HG03135 (cell line): ENCODE data around the gene LGMN.

Source experiments
- ATAC-seq: cut with Tn5 transposase; IDR thresholded peaks from one replicate; pipeline ENCODE4 v1.9.1; 2021; ENCODE audit warnings: mild to moderate bottlenecking, moderate library complexity; ENCODE audit not compliant: unreplicated experiment

Gene LGMN

DNA sequence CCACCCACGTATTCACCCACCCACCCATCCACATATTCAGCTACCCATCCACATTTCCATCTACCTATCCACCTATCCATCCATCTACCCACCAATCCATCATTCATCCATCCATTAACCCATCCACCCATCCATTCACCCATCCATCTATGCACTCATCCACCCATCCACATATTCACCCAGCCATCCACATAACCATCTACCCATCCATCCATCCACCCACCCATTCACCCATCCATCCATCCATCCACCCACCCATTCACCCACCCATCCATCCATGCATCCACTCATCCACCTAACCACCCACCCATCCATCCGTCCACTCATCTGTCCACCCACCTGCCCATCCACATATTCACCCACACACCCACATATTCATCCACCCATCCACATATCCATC, 70.5 kb downstream of the LGMN start:
- ATAC-seq = no peak

DNA sequence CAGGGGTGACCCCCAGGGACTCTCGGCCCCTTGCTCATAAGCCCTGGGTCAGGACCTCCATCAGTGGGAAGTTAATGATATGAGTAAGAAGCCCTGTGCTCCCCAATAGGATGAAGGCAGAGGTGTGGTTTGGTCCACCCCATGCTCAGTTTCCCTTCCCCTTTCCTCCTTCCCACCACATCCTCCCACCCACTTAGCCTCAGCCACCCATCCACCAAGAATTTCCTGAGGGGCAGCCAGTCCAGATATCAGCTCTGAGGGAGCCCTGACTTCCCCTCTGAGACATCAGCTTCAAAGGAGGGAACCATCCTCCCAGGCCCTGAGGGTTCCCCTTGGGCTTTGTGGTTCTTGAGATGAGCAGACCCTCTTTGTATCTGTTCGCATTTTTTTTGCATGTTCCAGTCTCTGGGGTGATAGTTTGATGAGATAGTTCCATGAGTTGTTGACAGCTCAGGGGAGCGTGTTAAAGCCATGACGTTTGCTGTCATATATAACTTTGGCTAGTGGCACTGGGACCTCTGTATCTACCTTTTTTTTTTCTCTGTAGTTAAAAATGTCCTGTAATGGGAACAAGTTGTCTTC, 71.2 kb downstream of the LGMN start:
- peak; percentile 80 for ATAC-seq

DNA sequence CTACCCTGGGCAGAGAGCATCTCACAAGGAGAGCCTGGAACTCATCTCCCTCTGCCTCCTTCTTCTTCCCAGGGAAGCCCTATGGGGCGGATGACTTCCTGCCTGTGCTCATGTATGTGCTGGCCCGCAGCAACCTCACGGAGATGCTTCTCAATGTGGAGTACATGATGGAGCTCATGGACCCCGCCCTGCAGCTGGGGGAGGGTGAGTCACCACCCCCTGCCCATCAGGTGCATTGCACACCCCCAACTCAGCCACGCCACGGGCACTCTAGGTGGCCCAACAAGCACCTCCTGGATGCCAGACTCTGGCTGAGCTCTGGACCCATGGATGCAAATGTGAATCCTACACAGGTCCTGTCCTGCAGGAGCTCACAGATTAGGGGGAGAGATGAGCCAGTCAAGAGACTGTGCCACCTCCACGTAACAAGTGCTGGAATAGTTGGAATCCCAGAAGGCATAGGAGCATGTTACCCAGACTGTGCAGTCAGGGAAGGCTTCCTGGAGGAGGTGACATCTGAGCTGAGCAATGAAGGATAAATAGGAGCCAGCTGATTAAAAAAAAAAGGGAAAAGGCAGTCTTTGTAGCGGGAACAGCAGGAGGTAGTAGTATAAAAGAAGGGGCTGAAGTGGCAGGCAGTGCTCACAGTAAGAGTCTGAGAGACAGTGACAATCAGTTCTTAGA, 71.9 kb downstream of the LGMN start:
- no peak for ATAC-seq

DNA sequence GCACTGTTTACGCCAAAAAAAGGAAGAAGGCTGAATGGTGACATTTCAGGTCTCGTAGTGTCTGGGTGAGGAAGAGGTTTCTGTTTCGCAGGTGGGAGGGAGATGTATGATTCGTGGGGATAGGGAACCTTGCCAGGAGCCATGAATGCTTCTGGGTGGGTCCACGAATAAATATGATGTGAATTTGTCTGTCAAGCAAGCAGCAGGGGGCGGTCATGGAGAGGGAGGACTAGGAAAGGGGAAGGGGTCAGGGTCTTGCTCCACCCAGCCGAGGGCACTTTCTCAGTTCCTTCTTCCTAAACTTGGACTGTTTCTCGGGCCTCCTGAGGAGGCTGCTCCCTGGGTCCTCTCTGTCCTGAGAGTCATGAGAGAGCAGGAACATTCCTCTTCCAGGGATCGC, 72.5 kb downstream of the LGMN start:
- ATAC-seq = no peak

DNA sequence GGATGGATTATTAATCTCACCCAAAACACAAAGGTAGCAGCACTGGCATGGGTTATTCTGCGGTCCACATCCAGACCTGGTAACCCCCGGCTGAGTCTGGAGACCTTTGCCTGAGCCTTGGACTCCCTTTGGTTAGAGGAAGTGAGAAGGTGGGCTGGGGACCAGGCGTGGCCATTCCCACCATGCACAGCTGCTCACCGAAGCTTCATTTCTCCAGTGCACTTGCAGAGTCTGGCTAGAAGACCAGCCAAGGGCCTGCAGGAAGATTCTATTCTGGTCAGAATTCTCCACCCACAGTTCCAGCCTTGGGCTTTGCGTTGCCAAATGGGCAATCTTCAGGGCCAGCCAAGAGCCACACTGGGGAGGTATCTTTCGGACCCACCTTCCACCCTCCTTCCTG, 73.0 kb downstream of the LGMN start:
- ATAC-seq = no peak

DNA sequence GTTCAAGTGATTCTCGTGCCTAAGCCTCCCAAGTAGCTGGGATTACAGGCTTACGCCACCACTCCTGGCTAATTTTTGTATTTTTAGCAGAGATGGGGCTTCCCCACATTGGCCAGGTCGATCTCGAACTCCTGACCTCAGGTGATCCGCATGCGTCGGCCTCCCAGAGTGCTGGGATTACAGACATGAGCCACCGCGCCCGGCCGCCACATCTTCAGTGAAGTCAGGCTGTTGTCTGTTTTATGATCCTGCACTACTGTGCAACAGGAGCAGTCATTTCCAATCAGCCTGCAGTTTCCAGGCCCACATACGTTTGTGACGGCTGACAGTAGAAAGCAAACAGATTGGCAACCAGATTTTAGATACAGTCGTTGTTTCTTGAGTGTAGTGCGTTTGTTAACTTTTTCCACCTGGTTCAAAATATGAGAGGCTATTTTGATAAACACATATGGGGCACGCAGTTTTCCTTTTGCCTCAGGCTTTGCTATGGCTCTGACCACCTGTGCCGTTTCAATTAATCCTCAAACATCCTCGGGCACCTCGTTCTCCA, 74.8 kb downstream of the LGMN start:
- no peak for ATAC-seq

DNA sequence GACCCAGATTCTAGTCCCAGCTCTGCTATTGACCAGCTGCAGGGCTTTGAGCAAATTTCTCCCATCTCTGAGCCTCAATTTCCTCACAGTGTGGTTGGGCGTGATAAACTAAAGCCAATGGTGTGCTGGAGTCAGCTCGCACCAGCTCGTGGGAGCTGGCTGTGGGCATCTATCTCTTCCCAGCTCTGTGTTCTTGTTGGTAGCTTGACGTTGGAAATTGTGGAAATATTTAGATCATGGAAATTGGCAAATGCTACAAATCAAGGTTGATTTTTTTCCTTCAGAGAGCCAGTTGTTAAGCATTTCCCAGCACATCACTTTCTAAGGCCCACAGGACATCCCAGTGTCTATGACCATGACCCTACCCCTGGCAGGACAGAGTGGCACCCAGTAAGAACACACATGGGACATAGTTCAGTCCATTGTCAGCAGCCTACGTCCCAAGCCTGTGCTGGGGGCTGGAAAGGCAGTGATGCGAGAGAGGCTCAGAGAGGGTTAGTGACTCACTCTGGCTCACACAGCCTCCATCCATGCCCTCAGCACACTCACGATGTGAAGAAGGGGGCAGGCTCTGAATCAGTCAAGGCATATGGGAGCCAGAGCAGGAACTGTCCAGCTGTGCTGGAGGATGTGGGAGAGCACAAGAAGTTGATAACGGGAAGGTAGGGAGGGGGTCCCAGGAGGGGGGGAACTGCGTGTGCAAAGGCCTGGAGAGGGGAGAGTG, 77.6 kb downstream of the LGMN start:
- no peak for ATAC-seq

DNA sequence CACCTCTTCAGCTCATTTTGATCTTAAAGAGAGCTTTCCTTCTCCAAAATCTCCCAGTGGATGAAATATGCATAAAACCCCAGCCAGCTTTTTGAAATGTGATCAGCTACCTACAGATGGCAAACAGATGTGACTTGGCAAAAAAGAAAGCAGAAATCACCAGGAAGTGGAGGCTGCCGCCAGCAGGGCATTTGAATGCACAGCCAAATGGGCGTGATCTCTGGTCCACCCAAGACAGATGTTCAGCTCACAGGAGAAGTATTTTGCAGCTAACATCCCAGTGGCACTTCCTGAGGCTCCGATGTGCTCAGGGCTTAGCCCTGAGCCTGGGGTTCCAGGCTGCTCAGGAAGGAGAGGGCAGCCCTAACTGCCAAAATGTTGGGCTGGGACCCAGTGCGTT, 78.3 kb downstream of the LGMN start:
- no peak for ATAC-seq

DNA sequence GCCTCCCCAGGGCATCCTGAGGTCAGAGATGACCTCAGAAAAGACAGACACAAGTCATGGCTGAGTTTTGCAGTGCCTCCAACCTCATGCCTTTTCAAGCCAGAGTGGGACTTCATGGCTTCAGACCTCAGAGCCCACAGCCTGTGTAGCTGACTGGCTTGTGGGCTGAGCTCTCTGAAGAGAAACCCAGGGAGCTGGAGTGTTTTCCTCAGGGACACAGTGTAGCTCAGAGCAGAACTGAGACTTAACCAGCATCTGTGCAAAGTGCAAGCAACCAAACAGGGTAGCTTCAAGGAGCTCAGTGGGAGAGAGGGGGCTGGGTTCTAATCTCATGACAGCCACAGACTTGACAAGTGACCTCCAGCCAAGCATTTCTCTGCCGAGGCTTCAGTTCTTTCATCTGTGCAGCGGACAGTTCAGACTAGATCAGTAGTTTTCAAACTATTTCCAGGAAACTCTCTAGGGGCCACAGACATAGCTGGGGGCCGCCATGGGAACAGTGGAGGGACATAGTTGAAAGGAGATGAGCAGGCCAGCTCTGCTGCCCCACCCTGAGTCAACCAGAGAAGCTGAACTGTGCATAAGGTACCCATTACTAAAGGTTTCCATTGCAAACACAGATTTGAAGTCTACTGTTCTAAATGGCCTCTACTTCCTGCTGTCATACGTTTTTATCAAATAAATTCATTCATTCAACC, 80.0 kb downstream of the LGMN start:
- ATAC-seq = no peak

DNA sequence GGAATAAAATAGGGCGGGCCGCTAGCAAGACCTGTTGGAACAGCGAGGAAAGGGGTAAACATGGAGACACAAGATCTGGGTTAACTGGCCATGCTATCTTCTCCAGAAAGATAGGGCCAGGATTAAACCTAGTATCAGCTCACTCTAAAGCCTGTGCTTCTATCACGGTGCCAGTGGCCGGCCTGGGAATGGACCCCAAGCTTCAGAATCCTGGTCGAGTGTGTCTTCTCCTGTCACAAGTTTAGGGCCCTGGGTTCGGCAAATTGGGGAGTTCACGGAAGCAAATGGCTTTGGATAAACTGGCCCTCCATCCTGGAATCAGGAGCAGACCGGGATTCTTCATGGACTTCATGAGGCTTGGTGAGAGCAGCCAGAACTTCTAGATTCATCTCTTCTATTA, 82.2 kb downstream of the LGMN start:
- ATAC-seq = no peak

DNA sequence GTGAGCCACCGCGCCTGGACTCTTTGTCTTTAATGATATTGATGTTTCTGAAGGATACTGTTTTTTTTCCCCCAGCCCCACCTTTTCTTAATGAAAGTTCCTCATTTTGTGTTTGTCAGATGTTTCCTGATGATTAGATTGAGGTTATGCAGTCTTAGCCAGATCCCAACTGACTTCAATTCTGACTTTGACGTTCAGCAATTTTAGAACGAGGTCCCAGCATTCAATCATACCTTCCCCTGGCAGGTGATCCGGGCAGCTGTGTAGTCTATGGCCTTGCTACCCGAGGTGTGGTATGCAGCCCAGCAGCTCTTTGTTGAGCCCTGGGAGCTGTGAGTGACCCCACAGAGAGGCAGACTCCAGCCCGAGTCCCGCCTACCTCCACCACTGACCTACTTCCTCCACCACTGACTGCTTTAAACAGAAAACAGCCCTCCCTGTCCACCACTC, 82.7 kb downstream of the LGMN start:
- no peak for ATAC-seq

DNA sequence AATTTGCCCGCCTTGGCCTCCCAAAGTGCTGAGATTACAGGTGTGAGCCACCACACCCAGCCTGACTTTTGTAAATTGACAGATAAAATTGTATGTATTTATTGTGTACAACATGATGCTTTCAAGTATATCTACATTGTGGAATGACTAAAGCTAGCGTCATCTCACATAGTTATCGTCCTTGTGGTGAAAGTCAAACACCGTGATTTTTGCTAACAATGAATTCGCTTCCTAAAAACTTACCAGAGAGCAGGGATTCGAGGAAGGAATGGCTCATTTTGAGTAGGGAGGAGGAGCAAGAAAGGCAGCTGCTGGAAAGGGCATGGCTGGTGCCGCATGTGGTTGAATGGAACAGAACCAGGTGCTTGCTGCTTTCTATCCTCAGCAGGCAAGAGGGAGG, 85.4 kb downstream of the LGMN start:
- ATAC-seq = no peak

DNA sequence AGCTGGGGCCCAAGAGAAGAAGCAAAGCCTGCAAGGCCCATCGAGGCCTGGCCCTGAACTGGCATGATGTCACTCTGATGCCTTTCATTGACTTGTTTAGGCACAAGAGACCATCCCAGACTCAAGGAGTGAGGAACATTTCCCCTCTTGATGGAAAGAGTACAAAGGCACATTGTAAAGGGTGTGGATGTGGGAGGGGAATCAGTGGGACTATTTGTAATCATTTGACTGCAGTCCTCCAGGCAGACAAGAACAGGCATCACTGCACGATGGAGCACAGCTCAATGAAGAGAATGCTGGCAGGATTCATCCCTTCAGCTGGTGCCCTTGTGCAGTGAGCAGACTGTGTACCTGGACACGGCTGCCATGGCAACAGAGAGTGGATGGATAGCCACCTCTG, 87.9 kb downstream of the LGMN start:
- no peak for ATAC-seq

DNA sequence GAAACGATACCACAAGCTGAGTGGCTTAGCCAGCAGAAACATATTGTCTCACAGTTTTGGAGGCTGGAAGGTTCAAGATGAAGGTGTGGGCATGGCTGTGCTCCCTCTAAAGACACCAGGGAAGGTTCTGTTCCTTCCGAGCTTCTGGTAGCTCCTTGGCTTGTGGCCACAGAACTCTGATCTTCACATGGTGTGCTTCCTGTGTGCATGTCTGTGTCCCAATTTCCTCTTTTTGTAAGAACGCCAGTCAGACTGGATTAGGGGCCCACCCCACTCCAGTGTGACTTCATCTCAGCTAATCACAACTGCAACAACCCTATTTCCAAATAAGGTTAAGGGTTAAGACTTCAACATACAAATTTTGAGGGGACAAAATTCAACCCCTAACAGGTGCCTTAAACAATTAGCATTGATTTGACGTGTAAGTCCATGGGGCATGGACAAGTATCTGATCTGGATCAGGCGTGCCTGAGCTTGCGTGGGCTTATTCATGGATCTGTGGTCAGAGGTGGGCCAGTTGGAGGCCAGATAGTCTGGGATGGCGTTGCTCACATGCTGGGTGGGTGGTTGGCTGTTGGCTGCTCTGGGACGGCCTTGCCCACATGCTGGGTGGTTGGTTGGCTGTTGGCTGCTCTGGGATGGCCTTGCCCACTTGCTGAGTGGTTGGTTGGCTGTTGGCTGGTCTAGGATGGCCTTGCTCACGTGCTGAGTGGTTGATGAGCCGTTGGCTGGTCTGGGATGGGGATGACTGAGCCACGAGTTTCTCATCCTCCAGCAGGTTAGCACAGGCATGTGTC, 88.5 kb downstream of the LGMN start:
- ATAC-seq = no peak

DNA sequence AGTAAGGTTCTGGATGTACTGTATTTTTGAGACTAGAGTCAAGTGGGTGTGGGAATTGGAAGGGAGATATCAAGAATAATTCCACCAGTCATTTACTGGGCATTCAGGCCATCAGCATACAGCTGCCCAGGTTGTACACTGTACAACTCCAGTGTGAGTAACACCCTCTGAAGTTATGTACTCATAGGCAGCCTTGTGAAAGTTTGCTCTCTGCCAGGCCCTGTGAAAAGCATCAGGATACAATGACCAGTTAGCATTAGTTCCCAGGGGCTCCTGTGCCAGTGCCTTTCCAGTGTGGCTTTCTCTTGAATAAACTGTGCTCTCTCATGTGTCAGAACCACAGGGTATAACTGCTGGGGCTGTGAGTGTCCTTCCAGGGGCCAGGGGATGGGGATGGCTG, 89.7 kb downstream of the LGMN start:
- ATAC-seq = no peak

DNA sequence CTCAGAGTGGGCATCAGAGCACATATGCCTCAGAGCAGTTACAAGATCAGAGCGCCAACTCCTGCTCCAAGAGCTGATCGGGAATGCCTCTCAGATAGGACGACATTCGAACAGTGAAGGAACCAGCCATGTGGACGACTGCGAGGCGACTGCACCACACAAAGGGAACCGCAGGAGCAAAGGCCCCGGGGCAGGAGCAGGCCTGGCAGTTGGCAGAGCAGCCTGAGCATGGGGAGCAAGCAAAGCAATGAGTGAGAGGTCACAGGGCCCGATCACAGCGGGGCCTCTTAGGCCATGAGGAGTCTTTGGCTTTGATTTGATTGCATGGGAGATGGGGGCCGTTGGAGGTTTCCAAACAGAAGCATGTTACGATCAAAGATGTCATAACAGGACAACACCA, 90.3 kb downstream of the LGMN start:
- no peak for ATAC-seq

DNA sequence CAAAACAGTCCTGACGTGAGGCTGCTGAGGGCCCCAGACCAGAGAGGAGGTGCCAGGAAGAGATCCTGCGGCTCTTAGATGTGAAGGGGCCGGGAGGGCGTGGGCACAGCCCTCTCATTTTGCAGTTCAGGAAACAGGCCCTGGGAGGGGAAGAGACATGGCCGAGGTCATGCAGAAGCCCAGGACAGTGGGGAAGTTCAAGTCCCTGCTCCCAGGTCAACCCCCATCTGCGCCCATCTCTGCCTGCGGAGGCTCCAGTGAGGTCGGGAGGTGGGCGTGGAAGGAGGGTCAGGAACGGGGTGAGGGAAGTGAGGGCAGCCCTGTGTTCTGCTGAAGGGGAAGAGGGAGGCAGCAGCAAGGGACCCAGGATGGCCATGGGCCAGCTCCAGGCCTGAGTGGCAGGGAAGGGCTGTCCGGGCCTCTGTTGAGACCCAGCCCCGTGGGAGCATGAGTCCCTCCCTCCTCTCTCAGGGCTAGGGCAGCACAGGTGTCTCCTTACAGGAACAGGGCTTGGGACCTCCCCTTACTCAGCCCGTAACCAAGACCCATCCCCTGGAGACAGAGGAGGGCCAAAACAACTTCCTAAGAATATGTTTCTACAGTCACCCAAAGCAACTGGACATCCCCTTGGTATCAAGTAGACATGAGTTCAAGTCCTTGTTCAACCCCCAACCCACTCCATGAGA, 90.8 kb downstream of the LGMN start:
- no peak for ATAC-seq

DNA sequence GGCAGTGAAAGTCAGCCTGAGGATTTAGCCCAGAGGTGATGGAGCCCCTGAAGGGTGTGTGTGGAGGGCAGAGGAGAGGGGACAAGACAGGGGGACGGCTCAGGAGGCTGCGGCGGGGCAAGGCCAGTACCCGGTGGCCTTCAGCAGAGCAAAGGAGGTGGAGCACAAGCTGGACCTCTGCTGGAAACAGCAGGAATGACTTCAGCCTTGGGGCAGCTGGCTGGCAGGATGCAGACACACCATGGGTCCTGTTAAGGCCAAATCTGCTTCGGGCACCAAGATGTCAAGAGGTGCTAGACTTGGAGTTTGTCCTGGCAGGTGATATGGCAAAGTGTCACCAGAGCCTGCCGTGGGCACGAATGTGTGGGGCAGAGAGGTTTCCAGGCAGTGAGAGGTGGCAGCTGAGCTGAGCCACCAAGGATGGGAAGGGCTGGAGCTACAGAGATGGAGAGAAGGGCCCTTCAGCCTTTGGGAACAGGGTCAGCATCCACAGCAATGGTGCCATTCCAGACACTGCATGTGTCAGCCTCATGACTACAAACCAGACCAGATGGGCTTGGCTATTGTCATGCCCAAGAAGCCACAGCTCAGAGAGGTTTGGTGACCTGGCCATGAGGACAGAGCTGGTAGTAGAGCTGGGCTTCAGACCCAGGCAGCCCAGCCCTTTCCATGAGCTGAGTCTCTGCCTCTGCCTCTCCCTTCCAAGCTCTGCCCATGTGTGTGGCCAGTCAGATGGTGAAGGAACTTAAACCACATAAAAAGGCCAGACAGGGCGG, 91.9 kb downstream of the LGMN start:
- ATAC-seq = no peak
